OCI-LY3 (cell line): ENCODE data around the gene XXYLT1.

Source experiments
- CTCF ChIP-seq: fragments of 200-600, 300-600 bp; sonication (generic); IDR thresholded peaks from 2 replicates; pipeline ENCODE4 v1.5.1; 2014; ENCODE audit warnings: antibody characterized with exemption, low read length, low read depth
- EZH2phosphoT487 ChIP-seq: fragments of 200-600 bp; shearing (Covaris generic); IDR thresholded peaks from 2 replicates; pipeline ENCODE4 v1.6.1; 2018; ENCODE audit warnings: antibody characterized with exemption, mixed run types, low read depth

DNA sequence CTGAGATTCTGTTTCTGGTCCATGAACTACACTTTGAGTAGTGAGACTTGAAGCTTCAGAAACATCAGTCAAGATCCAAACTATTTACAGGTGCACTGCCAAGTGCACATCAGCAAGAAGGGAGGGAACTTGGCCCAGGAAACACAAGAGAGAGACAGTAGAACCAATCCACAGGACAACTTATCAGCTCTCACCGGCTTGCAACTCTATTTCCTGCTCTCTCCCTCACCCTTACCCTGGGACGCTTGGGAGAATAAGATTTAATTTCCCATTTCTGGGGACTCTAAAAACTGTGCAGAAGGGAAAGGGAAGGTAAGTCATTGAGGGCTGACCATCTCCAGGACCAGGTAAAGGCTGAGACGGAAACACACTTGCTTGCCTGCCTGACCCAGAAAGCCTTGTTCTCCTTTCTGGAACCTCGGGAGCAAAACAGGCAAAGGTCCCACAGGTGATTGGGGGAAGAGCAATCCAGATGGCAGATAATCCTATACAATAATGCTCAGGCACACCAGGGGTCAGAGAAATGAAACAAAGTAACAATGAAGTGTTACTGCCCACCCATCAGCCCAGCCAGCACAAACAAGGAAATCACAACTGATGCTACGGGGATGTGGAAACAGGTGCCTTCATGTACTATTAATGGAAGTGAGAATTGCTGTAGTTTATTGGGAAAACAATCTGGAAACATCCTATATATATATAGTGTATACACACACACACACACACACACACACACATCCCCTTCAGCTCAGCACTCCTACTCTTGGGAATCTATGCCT is 154.4 kb downstream of the XXYLT1 start:
- no peak for TF ChIP-seq CTCF
- TF ChIP-seq EZH2phosphoT487 = no peak
